Measurements from ENCODE around the gene NR1I2.

Gene NR1I2

DNA sequence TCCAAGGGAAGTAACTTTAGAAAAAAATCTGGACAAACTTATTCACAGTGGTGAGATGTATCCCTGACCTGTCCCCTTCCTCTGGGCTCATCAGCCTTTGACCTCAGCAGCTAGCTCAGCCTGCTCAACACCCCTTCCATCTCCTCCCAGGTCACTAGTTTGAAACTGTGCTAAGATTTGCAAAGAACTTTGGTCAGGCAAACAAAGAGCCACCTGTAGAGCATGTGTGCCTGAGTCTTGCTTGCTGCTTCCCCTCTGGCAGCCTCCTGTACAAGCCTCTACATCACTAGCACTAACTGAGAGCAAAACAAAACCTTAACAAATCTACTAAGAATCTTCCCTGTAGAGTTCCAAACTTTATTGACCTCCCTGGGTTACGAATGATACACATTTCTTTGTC is 43.9 kb downstream of the NR1I2 start:
- no peak for DNase-seq

GRCh38 chr3:119826711-119827608 is 45.1 kb downstream of the NR1I2 start:
- DNase-seq: no peak

DNA sequence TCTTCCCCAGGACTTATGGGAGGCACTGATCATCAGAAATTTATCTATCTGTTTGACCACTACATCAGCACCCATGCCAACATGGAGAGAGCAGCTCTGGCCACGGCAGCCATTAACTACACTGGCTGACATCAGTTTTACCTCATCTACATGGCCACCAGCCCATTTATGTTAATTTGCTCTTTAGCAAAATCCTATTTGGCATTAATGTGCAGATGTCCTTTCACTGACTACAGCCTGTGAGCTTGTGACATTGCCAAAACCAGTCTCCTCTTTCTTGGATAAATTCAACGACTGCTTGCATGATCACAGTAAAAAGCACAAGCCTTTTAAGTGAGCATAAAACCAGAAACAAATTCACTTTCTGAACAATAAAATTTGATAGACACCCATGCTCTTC is 47.5 kb downstream of the NR1I2 start:
- no peak for DNase-seq

- no peak for DNase-seq
Measured at GRCh38 chr3:119831022-119831421, 49.1 kb downstream of the NR1I2 start.

DNA sequence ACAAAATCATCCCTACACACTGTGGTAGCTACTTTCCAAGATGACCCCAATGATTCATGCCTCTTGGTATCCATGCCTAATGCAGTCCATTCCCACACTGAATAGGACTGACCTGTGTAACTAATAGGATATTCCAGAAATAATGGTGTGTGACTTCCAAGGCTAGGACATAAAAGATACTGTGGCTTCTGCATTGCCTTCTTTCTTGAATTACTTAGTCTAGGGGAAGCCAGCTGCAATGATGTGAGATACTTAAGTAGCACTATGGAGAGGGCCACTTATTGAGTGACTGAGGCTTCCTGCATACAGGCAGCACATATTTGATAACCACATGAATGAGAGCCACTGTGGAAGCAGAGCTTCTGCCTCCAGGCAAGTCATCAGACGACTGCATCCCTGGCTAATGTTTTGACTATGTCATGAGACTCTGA is 50.1 kb downstream of the NR1I2 start:
- no peak for DNase-seq

DNA sequence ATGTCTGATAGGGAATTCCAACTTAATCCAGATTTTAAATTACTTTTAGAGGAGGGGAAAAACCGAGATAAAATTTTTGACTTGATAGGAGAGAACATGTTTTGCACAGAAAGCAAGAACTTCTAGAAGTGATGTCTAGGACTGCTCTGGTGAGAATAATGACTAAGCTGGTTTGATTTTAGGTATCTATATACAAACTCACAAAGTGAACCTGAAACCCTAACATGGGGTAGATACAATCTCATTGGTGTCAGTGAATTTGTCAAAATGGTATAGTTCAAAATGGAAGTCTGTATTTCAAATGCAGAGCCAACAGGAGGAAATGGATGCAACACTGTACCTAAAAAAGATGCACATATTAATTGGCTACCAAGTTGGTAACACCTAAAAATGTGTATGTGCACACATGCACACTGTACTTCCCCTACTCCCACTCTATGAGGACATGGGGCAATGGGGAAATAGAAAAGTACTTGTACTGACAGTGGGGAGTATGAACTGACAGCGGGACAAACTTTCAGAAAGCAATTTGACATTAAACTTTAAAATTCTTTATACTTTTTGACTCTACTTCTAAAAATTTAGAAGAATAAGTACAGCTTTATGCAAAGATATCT is 53.0 kb downstream of the NR1I2 start:
- no peak for DNase-seq

DNA sequence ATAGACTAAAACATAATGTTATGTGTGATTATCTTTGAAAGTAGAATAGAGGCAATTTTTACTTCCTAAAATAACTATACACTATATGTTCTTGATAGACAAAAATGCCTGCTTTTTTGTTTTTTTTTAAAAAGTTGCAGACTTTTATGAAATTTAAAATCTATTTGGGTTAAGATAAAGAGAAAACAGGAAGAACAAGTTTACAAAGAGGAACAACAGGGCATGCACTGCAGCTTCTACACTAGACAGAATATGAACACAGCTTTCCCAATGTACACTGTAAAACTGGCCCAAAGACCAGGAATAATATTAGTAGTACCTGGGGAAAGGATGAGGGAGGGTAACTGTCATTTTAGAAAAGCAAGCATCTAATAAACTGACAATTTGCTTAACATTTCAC is 53.7 kb downstream of the NR1I2 start:
- no peak for DNase-seq

- no peak for DNase-seq
Measured at GRCh38 chr3:119841808-119842471, 60.0 kb downstream of the NR1I2 start.

GRCh38 chr3:119849126-119849525 is 67.2 kb downstream of the NR1I2 start:
- DNase-seq: no peak

DNA sequence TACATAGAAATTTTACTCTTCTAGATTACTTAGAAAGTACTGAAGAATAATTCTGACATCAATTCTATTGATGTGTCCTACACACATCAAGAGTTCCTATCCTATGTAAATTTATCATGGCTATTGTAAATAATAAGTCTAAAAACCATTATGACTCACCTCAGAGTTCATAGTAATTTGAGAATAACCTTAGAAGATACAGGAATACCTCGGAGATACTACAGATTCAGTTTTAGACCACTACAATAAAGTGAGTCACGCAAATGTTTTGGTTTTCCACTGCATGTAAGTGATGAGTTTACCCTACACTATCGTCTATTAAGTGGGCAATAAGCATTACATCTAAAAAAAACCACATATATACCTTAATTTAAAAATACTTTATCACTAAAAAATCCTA is 74.8 kb downstream of the NR1I2 start:
- no peak for DNase-seq

DNA sequence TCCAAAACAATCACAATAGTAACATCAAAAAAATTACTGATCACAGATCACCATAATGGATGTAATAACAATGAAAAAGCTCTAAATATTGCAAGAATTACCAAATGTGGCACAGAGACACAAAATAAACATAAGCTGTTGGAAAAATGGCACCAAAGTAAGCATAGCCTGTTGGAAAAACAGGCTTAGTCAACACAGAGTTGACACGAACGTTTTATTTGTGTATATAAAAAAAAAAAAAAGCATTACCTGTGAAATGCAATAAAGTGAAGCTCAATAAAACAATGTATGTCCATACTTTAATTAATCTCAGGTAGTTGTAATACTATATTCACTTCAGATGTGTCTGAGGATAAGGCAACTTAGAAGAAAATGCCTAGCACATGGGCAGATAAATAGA is 77.1 kb downstream of the NR1I2 start:
- DNase-seq: no peak

GRCh38 chr3:119859728-119860127 is 77.8 kb downstream of the NR1I2 start:
- DNase-seq: no peak

GRCh38 chr3:119861681-119862080 is 79.8 kb downstream of the NR1I2 start:
- no peak for DNase-seq

DNA sequence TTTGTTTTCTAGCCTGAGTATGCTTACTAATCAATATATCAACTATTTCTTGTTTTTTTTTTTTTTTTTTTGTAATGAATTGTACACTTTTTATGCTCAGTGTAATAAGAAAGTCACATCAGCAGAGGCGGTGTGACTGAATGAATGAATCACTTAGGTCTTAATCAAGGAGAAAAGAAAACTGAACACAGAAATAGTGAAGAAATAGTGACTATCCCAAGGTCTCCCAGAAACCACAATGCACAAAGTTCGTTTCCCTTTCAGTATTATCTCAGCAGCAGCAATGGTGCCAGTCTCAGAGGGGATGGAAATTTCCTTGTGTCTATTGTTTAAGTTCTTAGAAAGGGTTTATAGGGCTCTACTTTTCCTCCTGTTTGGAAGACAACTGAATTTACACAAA is 80.7 kb downstream of the NR1I2 start:
- DNase-seq: no peak

- no peak for DNase-seq
Measured at GRCh38 chr3:119864476-119864875, 82.6 kb downstream of the NR1I2 start.

Measured in CD4-positive, alpha-beta T cell treated with Interleukin-6 for 4 hours (primary cell).